NCI-H128 (cell line): Measurements from ENCODE around the gene LPP.

Experiments
- DNase-seq: peaks from one replicate; lab custom pipeline; 2025; ENCODE audit not compliant: unreplicated experiment; lab: John Stamatoyannopoulos, UW

Gene LPP

DNA sequence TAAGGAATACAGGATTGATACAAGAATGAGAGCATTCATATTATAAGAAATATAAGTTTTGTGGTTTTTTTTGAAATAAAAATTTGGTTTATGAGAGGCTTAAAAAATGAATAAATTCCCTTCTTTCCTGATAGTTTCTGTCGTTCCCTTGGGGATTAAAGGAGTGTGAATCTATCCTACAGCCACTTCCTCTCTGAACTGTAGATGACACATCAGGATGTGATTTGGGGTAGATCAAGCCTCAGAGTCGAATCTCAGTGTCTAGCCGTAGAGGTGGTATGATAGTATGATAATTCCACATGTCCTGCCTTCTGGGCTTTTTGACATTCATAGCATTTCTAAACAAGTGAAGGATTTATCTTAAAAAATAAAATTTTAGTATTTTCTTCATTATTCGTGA lies 343.1 kb downstream of the LPP start:
- no peak for DNase-seq

DNA sequence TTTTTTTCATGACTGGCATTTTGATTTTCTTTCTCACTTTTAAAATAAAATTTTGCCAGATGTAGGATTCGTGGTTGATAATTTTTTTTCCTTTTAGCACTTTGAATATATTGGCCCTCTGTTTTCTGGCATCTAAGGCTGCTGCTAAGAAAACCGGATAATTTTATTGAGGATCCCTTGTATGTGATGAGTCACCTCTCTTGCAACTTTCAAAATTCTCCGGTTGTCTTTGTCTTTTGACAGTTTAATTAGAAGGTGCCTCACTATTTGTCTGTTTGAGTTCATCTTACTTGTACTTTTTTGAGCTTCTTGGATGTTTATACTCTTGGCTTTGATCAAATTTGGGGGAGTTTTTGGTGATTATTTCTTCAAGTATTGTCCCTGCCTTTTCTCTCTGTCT lies 349.7 kb downstream of the LPP start:
- DNase-seq, result no peak

DNA sequence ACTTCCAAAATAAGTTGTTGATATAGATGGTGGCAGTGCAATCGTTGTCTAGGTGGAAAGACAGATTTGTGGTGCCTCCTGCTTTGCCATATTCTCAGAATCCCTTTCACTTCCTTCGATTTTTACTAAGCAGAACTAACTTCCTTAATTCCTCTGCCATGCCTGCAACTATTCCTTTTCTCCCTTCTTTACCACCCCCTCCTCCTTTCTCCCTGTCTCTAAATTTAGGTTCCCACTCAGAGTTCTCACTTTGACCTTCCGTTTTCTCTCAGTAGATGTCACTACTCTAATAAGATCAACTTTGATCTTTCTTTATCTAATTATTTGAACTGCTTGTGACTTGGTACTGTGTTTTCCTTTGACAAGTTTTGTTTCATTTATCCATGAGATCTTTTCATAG lies 351.2 kb downstream of the LPP start:
- DNase-seq, result no peak

DNA sequence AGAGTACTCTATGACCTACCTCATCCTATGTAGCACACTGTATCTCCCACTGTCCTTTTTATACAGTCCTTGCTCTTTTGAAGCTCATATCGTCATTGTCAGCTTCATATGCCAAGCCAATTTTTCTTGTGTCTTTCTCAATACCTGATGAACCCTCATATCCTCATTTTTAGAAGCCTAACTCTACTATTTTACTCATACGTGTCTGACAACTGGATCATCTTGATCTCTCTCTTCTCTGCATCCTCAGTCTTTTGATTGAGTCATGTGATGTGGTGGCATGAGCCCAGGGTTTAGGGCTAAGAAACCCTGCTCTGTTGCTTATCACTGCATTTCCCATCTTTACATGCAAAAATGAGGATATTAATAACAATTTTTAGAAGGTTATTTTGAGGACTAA lies 352.0 kb downstream of the LPP start:
- no peak for DNase-seq

DNA sequence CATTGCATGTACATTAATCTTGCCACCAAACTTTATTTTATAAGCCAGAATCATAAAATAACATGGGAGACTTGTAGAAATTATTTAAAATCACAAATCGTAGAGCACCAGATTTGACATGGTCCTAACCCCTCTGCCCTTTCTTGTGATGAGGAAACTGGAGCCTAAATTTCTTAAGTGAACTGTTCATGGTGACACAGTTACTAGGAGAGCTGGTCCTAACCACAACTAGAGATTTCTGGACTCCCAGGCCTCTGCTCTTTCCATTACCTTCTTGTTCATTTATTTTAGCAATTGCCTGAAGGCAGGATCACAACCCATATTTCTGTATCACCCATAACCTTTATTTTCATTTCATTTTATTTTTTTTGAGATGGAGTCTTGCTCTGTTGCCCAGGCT lies 352.5 kb downstream of the LPP start:
- no peak for DNase-seq

DNA sequence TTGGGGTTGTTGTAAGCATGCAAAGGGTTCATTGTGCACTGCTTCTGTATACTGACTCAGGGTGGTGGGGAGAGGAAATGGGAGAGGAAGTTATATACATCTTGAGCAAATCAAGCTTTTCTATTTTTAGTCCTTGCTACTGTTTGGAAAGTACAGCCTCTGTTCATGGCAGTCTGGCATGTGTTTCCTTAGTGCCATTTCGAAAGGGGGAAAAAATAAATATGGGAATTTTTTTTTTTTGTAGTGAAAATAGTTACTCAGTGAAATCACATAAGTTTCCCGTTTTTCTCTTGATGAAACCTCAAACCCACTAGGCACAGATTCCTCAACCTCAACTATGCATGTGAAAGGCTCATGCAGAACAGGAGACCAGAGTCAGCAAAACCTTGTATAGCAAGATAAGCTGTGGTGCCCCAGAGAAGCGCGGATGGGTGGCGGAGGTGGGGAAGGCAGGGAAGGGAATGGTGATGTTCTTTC lies 353.3 kb downstream of the LPP start:
- DNase-seq, result no peak

DNA sequence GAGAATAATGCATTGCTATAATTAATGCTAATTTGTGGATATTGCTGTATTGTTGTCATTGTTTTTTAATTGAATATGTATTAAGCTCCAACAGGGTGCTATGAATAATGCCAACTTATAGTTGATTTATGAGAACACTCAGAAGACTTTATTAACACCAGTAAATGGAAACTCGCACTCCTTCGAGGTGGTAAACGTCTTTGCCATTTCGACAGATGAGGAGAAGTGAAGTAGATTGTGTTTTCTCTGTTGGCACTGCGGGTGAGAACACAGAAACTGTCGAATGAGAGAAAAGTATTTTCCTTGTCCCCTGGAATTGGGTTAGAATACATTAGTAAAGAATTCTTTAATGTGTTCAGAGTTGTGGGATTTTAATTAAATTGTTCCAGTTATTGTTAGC lies 354.5 kb downstream of the LPP start:
- no peak for DNase-seq

DNA sequence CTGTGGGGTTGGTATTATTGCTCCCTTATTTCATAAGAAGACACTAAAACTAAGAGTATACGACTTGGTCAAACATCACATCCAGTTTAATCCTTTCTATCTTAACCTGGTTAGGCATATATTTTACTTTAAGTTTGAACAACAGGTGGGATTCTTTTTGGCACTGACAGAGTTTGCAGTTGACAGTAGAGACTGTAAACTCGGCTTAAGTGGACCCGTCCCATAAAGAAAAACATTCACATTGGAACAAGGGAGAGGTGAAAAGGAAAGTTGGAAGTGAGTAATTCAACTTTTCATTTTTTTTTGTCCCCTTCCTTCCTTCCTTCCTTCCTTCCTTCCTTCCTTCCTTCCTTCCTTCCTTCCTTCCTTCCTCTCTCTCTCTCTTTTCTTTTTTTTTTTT lies 355.4 kb downstream of the LPP start:
- DNase-seq, result no peak

DNA sequence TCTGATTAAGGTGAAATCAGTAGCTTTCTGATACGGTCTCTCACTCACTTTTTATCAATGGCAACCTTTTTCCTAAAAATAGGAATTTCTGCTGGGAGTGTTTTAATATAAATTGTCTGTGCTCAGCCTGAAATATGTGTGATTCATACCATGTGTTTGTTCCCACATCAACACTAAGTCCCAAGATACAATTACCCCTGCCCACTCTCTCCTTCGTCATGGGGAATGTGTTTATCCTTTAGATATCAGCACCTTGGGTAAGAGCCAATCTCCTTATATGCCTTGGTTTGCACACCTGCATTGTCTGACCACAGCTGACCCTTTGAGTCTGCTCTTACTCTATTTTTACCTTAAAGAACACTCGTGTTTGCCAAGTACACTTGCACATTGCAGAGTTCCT lies 356.4 kb downstream of the LPP start:
- no peak for DNase-seq

DNA sequence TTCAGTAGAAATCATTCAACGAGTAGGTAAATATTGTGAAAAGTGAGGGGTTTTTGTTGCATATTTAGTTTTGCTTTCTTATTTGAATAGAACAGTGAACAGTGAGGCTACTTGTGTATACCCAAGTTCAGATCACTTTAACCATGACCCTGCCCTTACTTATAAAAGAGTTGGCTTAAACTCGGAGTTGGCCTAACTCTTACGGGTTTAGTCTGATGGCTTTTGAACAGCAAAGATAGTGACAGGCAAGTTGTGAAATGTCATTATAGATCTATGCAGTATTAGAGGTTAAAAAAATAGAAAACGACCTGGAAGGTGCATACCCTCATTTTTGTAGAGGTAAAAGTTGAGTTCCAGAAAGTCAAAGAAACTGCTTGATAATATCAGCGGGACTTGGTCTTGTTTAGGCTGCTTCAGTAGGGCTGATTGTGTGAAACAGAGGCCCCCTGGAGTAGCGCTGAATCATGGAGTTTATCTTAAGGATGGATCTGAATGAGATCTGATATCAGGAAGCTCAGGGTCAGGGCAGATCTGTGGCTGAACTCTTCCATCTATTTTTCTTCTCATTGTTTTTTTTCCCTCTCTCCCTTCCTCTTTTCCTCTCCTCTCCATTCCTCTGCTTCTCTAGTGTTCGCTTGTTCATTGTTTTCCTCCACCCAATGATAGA lies 359.8 kb downstream of the LPP start:
- no peak for DNase-seq

DNA sequence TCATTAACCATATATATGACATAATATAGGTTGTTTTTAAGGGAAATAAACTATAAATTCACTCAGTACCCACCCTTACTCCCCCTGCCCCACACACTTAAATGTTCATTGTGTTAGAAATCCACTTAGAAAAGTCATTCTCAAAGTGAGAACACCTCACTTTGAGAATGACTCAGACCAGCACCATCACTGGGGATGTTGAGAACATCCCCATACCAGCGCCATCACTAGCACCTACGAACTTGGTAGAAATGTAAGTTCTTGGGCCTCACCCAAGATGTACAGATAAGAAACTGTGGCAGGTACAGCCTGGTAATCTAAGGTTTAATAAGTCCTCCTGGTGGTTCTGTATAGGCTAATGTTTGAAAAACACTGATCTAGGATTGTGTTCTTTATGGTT lies 362.6 kb downstream of the LPP start:
- DNase-seq, result no peak

DNA sequence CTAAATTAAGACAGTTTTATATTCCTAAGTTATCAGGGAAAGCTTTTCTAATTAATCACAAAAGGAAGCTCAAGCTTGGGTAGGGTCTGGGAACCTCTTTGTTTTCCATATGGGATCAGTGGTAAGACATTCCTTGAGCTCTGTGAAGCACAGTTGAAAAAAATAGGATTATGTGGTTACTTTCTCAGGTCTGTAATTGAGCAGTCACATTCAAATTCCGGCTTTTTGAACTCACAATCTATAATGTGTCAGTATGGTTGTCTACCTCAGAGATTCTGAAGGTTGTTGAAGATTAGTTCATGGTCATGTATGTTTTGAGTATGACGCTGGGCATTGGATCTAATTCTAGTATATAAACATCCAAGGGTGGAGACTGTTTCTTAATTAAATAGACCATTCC lies 364.5 kb downstream of the LPP start:
- DNase-seq, result no peak

DNA sequence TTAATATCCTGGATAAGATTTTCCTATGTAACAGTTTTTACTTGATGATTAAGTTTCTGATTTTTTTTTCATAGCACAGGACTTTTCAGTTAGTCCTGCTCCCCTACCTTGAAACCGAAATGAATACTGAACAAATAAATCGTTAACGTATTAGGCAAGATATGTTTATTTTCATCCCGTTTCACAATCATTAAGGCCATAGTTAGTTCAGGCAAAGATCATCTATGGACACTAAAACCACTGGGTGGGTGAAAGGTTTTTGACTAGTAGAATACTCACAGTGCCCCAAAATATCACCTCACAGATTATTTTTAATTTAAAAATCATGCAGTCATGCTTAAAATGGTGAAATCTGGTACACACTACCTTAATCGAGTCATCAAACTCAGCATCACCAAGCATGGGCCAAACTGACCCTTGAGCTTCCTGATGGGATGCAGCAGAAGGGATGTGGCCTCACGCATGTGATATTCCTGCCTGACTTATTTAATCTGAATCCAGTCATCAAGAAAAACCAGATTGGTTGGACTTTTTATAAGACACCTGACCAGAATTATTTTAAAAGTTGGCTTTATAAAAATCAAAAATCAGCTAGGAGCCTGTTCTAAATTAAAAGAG lies 365.0 kb downstream of the LPP start:
- DNase-seq, result no peak

DNA sequence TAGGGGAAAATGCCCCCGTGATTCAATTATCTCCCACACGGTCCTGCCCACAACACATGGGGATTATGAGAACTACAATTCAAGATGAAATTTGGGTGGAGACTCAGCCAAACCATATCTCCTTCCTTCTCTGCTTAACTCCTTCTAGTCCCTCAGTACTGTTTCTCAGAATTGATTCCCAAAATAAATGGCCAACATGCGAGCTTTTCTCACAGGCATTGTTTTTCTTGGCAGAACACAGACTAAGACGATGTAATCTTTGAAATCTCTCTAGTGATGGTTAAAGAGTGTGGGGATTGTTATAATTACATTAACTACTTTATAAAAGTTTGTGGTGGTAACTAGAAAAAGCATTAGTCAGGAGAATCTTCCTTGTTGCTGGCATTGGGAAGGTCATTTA lies 366.5 kb downstream of the LPP start:
- DNase-seq, result no peak

DNA sequence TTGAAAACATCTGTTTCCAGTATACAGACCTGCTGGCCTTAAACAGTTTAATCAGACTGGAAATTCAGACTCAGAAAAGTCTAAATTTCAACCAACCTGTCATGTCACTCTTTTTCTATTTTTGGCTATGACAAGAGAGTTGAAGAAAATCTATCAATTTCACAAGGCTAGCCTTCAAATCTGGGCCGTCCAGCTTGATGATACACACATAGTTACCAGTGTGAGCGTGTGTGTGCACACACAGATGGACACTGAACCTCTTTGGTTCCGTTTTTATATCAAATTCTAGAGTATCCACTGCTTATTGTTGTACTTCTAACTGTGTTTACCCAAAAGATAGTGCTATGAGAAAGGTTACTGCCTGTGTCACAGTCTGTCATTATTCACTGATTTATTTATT lies 368.2 kb downstream of the LPP start:
- no peak for DNase-seq

DNA sequence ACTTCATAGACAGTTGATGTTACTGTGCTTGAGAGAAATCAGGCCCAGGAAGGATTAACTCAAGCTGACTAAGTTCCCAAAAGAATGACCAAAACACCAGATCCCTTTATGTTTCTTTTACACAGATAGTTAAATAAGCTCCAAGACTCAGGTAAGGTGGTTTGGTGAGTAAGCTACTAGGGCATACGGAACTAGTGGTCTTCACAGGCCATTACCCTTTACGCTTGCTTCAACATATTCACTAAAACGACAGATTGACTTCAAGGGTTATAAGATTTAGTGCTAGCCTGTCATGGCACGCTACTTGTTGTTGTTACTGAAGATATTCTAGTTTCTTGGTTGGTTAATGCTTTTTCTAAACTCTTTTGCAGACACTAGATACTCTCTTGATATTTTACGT lies 369.3 kb downstream of the LPP start:
- DNase-seq, result no peak

DNA sequence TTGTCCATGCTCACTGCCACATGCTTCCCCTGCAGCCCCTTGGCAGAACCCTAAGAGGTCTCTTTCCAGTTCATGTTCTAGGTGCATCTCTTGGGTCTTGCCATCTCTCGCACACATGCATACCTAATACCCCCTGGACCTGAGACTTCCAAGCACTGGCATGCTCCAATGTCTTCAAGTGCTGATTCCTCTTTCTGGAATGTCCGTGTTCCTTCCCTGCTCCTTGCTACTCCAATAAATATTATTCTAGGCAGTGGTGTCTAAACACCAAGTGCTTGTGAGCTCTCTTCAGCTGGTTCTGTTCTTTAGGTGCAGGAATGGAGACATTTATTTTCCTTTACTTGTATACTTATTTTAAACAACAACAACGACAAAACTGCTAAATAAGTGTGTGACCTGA lies 370.1 kb downstream of the LPP start:
- no peak for DNase-seq

DNA sequence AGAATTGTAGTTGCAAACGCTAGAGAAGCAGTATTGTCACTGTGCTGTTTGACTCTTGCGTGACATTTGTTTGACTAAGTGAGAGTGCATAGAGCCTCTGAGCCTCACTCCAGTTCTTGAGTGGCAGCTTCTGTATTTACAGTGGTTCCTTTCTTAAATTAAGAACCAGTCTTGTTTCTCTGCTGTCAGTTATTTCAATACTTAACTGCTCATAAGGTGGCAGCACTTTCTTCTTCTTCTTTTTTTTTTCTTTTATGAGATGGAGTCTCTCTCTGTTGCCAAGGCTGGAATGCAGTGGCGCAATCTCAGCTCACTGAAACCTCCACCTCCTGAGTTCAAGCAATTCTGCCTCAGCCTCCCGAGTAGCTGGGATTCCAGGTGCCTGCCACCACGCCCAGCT lies 372.1 kb downstream of the LPP start:
- no peak for DNase-seq

DNA sequence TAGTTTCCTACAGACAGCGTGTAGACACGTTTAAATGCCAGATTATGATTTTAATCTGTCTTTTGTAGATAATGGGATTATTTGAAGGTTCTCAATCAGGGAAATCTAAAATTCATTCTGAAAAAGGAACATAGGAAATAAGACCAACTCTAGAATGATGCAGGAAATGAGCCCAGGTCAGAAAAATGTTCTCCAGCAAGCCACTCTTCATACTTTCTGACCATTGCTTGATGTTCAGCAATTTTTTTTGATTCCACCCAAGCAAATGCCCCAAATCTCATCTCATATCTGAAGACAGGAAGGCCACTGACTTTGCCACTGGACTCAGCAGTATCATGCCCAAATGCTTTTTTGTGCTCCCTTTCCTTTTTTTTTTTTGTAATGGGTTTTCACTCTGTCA lies 373.4 kb downstream of the LPP start:
- DNase-seq, result no peak

DNA sequence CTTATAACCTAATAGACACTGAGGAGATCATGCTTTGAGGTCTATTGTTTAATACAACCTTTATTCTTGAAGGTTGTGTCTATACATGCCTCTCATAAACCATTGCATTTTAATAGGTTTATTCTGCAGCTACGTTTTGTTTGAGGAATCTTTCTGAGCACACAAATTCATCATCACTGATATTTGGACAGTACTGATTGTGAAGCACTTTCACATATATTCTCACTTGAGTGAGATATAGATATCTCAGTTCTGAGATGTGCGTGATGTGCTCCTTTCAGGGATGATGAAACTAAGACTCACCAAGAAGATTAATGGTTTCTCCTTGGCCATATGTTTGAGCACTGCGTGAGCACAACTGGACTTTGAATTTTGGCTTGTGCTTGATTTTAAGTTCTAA lies 374.4 kb downstream of the LPP start:
- DNase-seq, result no peak

DNA sequence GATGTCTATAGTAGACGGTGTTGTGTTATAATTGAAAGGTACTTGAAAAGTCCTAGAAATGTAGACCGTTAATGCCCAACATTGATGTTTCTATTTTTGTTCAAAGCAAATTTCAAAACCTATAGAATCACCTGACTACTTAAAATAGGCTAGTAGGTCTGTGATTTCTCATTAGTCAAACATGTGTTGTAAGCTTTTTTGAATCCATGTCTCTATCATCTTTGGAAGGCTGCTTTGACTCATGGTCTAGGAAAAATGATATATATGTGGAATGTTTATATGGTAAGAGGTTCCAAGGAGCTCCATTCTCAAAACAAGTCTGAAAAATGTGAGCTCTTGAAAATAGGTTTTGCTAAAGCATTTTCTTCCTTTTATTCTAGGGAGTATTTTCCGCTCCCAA lies 375.3 kb downstream of the LPP start:
- DNase-seq, result no peak

DNA sequence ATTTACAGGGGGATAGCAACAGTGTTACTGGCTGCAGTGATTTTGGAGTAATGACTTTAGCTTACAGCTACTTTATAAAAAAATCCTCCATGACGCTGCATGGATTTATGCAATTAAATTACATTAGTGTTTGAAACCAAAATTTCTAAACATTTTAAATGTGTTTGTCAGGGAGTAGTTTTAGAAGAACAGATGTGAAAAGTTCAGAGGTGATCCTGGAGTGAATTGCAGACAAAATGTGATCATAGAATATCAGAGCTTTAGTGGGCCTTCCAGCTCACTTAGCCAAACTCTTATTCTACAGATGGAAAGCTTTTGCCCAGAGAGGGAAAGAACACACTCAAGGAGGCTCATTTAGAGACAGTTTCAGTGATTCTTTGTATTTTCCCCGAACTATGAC lies 376.3 kb downstream of the LPP start:
- DNase-seq, result no peak

DNA sequence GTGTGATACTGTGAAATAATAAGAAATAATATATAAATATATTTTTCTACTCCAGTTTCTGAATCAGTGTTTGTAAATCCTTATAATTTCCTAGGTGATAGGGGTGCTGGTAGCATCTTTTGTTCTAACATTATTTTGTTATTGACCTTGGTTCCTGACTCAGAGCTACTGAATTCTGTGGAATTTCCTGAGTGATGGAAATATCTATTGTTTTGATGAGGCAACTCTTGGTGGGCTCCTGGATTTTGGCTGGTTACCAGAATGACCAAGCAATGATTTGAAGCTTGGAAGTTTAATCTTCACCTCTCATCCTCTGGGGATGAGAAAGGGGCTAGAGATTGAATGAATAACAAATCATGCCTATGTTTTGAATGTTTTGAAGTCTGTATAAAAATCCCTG lies 377.3 kb downstream of the LPP start:
- no peak for DNase-seq
